MCF 10A (cell line): ENCODE data around the gene TMCC1. TPM values are rescaled to one million over a fixed set of nuclear protein-coding genes. Genes with fewer than 3 reads are reported as not detected.

Experiments used
- BruUV-seq: library from RNA; stranded (reverse); fragments of 400-500 nt; replicated peaks from 2 replicates; lab custom pipeline; 2021; lab: Mats Ljungman, UMichigan
- CTCF ChIA-PET: fragments of 300-600 bp; sonication (Branson Sonifier 250); formaldehyde crosslinking; extraction: SDS; loops from one replicate; lab custom pipeline; 2021; ENCODE audit warnings: antibody characterized with exemption, inconsistent platforms; lab: Yijun Ruan, JAX
- POLR2A ChIA-PET: fragments of 300-600, 350-650 bp; sonication (Branson Sonifier 250); formaldehyde crosslinking; extraction: SDS; loops from one replicate; lab custom pipeline; 2020; ENCODE audit warnings: antibody characterized with exemption, inconsistent platforms; lab: Yijun Ruan, JAX
- DNase-seq: peaks from one replicate; pipeline ENCODE4 v3.0.0-alpha.2; 2018; ENCODE audit not compliant: unreplicated experiment
- H3K27ac Mint-ChIP-seq: one replicate; pipeline ENCODE4 v1.8.0; 2022; ENCODE audit warnings: mild to moderate bottlenecking, low read depth, mixed read lengths; ENCODE audit not compliant: unreplicated experiment
- H3K27me3 Mint-ChIP-seq: one replicate; pipeline ENCODE4 v1.8.0; 2022; ENCODE audit warnings: mixed read lengths; ENCODE audit not compliant: insufficient read depth, unreplicated experiment
- H3K36me3 Mint-ChIP-seq: one replicate; pipeline ENCODE4 v1.8.0; 2022; ENCODE audit warnings: mild to moderate bottlenecking, moderate library complexity, mixed read lengths; ENCODE audit not compliant: insufficient read depth, unreplicated experiment
- H3K4me1 Mint-ChIP-seq: one replicate; pipeline ENCODE4 v1.8.0; 2022; ENCODE audit warnings: mixed read lengths; ENCODE audit not compliant: insufficient read depth, unreplicated experiment
- H3K4me3 Mint-ChIP-seq: one replicate; pipeline ENCODE4 v1.8.0; 2022; ENCODE audit warnings: mild to moderate bottlenecking, moderate library complexity, mixed read lengths; ENCODE audit not compliant: unreplicated experiment
- H3K9me3 Mint-ChIP-seq: one replicate; pipeline ENCODE4 v1.8.0; 2022; ENCODE audit warnings: mixed read lengths; ENCODE audit not compliant: unreplicated experiment
- CTCF ChIP-seq: fragments of 200-600 bp; IDR thresholded peaks from one replicate; pipeline ENCODE4 v1.8.0; 2022; ENCODE audit warnings: antibody characterized with exemption, mild to moderate bottlenecking; ENCODE audit not compliant: unreplicated experiment
- intact Hi-C: fragments of 100-400 bp; cut with micrococcal nuclease; formaldehyde crosslinking; loops from 2 replicates; pipeline ENCODE4 v1.14.1; 2022
- total RNA-seq: library from RNA; stranded (reverse); gene quantifications from 2 replicates; pipeline ENCODE4 v1.2.3, GENCODE V29; 2022

TMCC1 gene
- total RNA-seq, 1 experiment from 2014 or later, result 31.2 TPM

- H3K4me1 Mint-ChIP-seq, result peaks cover under 1% of the 10 kb centered on the region
- CTCF ChIA-PET, result interaction anchor here (0.5 kb wide), 1 partner anchor 104 kb away, joined by 3 read pairs; no protein-coding TSS in a partner anchor
- intact Hi-C loops, result no loop called here
Observed at GRCh38 chr3:129601713-129602112, 291.8 kb downstream of the TMCC1 start.

GRCh38 chr3:129600348-129600747, 293.2 kb downstream of the TMCC1 start:
- no peaks in the 10 kb centered on the region for H3K4me1 Mint-ChIP-seq
- no peak overlapping the region for H3K4me3 Mint-ChIP-seq
- no peak for DNase-seq
- no peaks in the 10 kb centered on the region for H3K9me3 Mint-ChIP-seq
- no TSS peak for BruUV-seq
- CTCF ChIA-PET, result no interaction called here
- POLR2A ChIA-PET, result no interaction called here
- intact Hi-C loops, result no loop called here
- no peak for TF ChIP-seq CTCF
- no peak overlapping the region for H3K27ac Mint-ChIP-seq
- no peaks in the 10 kb centered on the region for H3K27me3 Mint-ChIP-seq
- H3K36me3 Mint-ChIP-seq, result no peaks in the 10 kb centered on the region

More at GRCh38 chr3:129601713-129602112, 291.8 kb downstream of the TMCC1 start:
- BruUV-seq, result no TSS peak
- Mint-ChIP-seq H3K4me3 (no peak overlapping the region), H3K9me3 (no peaks in the 10 kb centered on the region), H3K36me3 (no peaks in the 10 kb centered on the region), H3K27me3 (no peaks in the 10 kb centered on the region), H3K27ac (no peak overlapping the region)
- TF ChIP-seq CTCF, result no peak
- DNase-seq, result no peak
- POLR2A ChIA-PET, result no interaction called here

- CTCF ChIA-PET, result interaction anchor here (1.3 kb wide), 1 partner anchor 28 kb away, joined by 5 read pairs; no protein-coding TSS in a partner anchor
- BruUV-seq, result no TSS peak
Observed at GRCh38 chr3:129599607-129600006, 293.9 kb downstream of the TMCC1 start.

GRCh38 chr3:129599073-129599472, 294.4 kb downstream of the TMCC1 start:
- Mint-ChIP-seq H3K36me3 (no peaks in the 10 kb centered on the region), H3K4me1 (no peaks in the 10 kb centered on the region), H3K4me3 (no peak overlapping the region), H3K27me3 (no peaks in the 10 kb centered on the region), H3K27ac (no peak overlapping the region), H3K9me3 (no peaks in the 10 kb centered on the region)
- CTCF ChIA-PET, result interaction anchor here (1.3 kb wide), 1 partner anchor 29 kb away, joined by 5 read pairs; no protein-coding TSS in a partner anchor
- intact Hi-C loops, result no loop called here
- TF ChIP-seq CTCF, result no peak
- no TSS peak for BruUV-seq
- POLR2A ChIA-PET, result no interaction called here
- no peak for DNase-seq

More at GRCh38 chr3:129599607-129600006, 293.9 kb downstream of the TMCC1 start:
- POLR2A ChIA-PET, result no interaction called here
- no peaks in the 10 kb centered on the region for H3K9me3 Mint-ChIP-seq
- no peak for TF ChIP-seq CTCF
- H3K27me3 Mint-ChIP-seq, result no peaks in the 10 kb centered on the region
- intact Hi-C loops, result no loop called here
- no peak overlapping the region for H3K4me3 Mint-ChIP-seq
- H3K4me1 Mint-ChIP-seq, result no peaks in the 10 kb centered on the region
- H3K27ac Mint-ChIP-seq, result no peak overlapping the region
- no peak for DNase-seq
- no peaks in the 10 kb centered on the region for H3K36me3 Mint-ChIP-seq
